ENCODE measurements around the gene SLC27A3.

SLC27A3 gene

DNA sequence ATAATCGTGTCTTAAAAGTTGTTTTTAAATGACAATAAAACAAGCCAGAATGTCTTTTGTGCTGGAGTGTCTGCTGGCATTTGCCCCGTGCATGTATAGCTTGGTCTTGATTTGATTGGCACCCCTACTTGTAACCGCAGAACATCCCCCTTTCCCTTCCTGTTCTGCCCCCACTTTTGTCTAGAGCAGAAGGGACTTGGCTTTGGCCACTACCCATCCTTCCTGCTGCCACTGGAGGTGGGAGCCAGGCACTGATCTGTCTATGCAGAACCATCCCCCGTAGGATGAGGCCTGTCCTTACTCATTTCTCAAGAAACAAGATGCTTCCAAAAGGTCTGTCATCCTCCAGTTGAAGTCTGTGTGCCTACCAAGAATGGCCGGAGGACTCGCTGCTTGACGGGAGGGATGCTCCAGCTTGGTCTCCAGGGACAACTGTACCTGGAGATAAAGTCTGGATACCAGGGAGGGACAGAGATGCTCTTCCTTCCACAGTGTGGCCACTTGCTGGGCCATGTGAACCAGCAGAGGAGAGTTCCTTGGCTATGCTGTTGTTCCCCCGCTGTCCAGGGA is 1.1 kb upstream of the SLC27A3 start:
- Histone ChIP-seq H3K4me1 (ENCODE audit: control insufficient read depth, low read length) (peaks cover 35% of the 10 kb centered on the region), H3K9me2 (replicated peaks; ENCODE audit: control insufficient read depth, low read length) (no peaks in the 10 kb centered on the region), H3F3A (ENCODE audit: control insufficient read depth, insufficient read depth) (peaks cover 15% of the 10 kb centered on the region), H3K27ac (ENCODE audit: low read depth, low read length) (no peak overlapping the region), H3K4me3 (ENCODE audit: low read length) (no peak overlapping the region), H3K79me2 (ENCODE audit: control insufficient read depth, low read length) (no peaks in the 10 kb centered on the region), H3K9me3 (ENCODE audit: control insufficient read depth, insufficient read depth, low read length) (no peaks in the 10 kb centered on the region), H3K4me2 (ENCODE audit: low read length) (no peak overlapping the region), H3K36me3 (ENCODE audit: control insufficient read depth, low read length) (peaks cover 48% of the 10 kb centered on the region), H4K20me1 (ENCODE audit: control insufficient read depth, insufficient read depth, low read depth, low read length) (no peaks in the 10 kb centered on the region), H3K27me3 (ENCODE audit: control insufficient read depth, low read length) (no peaks in the 10 kb centered on the region)
- TF ChIP-seq EZH2phosphoT487 (IDR thresholded peaks at IDR 0.05; ENCODE audit: borderline replicate concordance, low read length), result no peak
- TF ChIP-seq, protein P1, sequence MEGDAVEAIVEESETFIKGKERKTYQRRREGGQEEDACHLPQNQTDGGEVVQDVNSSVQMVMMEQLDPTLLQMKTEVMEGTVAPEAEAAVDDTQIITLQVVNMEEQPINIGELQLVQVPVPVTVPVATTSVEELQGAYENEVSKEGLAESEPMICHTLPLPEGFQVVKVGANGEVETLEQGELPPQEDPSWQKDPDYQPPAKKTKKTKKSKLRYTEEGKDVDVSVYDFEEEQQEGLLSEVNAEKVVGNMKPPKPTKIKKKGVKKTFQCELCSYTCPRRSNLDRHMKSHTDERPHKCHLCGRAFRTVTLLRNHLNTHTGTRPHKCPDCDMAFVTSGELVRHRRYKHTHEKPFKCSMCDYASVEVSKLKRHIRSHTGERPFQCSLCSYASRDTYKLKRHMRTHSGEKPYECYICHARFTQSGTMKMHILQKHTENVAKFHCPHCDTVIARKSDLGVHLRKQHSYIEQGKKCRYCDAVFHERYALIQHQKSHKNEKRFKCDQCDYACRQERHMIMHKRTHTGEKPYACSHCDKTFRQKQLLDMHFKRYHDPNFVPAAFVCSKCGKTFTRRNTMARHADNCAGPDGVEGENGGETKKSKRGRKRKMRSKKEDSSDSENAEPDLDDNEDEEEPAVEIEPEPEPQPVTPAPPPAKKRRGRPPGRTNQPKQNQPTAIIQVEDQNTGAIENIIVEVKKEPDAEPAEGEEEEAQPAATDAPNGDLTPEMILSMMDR (IDR thresholded peaks at IDR 0.05; ENCODE audit: low read depth, low read length, poor library complexity, severe bottlenecking), result no peak

DNA sequence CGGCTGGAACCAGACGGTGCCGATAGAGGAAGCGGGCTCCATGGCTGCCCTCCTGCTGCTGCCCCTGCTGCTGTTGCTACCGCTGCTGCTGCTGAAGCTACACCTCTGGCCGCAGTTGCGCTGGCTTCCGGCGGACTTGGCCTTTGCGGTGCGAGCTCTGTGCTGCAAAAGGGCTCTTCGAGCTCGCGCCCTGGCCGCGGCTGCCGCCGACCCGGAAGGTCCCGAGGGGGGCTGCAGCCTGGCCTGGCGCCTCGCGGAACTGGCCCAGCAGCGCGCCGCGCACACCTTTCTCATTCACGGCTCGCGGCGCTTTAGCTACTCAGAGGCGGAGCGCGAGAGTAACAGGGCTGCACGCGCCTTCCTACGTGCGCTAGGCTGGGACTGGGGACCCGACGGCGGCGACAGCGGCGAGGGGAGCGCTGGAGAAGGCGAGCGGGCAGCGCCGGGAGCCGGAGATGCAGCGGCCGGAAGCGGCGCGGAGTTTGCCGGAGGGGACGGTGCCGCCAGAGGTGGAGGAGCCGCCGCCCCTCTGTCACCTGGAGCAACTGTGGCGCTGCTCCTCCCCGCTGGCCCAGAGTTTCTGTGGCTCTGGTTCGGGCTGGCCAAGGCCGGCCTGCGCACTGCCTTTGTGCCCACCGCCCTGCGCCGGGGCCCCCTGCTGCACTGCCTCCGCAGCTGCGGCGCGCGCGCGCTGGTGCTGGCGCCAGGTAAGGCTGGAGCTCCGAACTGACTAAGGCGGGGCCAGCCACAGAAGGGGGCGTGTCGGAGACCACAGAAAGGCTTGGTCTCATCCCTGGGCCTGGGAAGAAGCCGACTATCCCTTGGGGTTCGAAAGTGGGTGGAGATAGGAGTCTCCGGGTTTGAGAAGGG is 486 bp downstream of the SLC27A3 start:
- H3K27ac ChIP-seq (ENCODE audit: low read depth, low read length), result no peak overlapping the region
- H4K20me1 ChIP-seq (ENCODE audit: control insufficient read depth, insufficient read depth, low read depth, low read length), result no peaks in the 10 kb centered on the region
- H3K9me3 ChIP-seq (ENCODE audit: control insufficient read depth, insufficient read depth, low read length), result no peaks in the 10 kb centered on the region
- H3F3A ChIP-seq (ENCODE audit: control insufficient read depth, insufficient read depth), result peaks cover 15% of the 10 kb centered on the region
- H3K79me2 ChIP-seq (ENCODE audit: control insufficient read depth, low read length), result no peaks in the 10 kb centered on the region
- H3K36me3 ChIP-seq (ENCODE audit: control insufficient read depth, low read length), result peaks cover 35% of the 10 kb centered on the region
- TF ChIP-seq, protein P1 (IDR thresholded peaks at IDR 0.05; ENCODE audit: low read depth, low read length, poor library complexity, severe bottlenecking), result peak; percentile 24
- TF ChIP-seq EZH2phosphoT487 (IDR thresholded peaks at IDR 0.05; ENCODE audit: borderline replicate concordance, low read length), result no peak
- peak overlapping the region; percentile 79 for H3K4me2 ChIP-seq (ENCODE audit: low read length)
- H3K9me2 ChIP-seq (replicated peaks; ENCODE audit: control insufficient read depth, low read length), result no peaks in the 10 kb centered on the region
- peaks cover 24% of the 10 kb centered on the region for H3K4me1 ChIP-seq (ENCODE audit: control insufficient read depth, low read length)
- peak overlapping the region; percentile 75 for H3K4me3 ChIP-seq (ENCODE audit: low read length)
- no peaks in the 10 kb centered on the region for H3K27me3 ChIP-seq (ENCODE audit: control insufficient read depth, low read length)

DNA sequence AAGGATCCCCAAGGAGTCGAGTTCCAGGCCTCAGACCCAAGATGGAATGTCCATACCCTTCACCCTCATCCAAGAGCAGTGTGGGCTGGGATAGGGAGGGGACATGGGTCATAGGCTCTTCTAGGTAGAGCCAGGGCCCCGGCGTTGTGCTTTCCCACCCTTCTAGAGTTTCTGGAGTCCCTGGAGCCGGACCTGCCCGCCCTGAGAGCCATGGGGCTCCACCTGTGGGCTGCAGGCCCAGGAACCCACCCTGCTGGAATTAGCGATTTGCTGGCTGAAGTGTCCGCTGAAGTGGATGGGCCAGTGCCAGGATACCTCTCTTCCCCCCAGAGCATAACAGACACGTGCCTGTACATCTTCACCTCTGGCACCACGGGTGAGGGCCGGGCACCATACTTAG is 1.1 kb downstream of the SLC27A3 start:
- Histone ChIP-seq H3F3A (ENCODE audit: control insufficient read depth, insufficient read depth) (peaks cover 15% of the 10 kb centered on the region), H3K79me2 (ENCODE audit: control insufficient read depth, low read length) (no peaks in the 10 kb centered on the region), H3K27ac (ENCODE audit: low read depth, low read length) (no peak overlapping the region), H3K4me2 (ENCODE audit: low read length) (peak overlapping the region; percentile 79), H3K4me1 (ENCODE audit: control insufficient read depth, low read length) (peaks cover 17% of the 10 kb centered on the region), H3K27me3 (ENCODE audit: control insufficient read depth, low read length) (no peaks in the 10 kb centered on the region), H3K9me2 (replicated peaks; ENCODE audit: control insufficient read depth, low read length) (no peaks in the 10 kb centered on the region), H3K4me3 (ENCODE audit: low read length) (peak overlapping the region; percentile 75), H3K9me3 (ENCODE audit: control insufficient read depth, insufficient read depth, low read length) (no peaks in the 10 kb centered on the region), H3K36me3 (ENCODE audit: control insufficient read depth, low read length) (peaks cover 29% of the 10 kb centered on the region), H4K20me1 (ENCODE audit: control insufficient read depth, insufficient read depth, low read depth, low read length) (no peaks in the 10 kb centered on the region)
- TF ChIP-seq EZH2phosphoT487 (IDR thresholded peaks at IDR 0.05; ENCODE audit: borderline replicate concordance, low read length), result no peak
- TF ChIP-seq, protein P1 (IDR thresholded peaks at IDR 0.05; ENCODE audit: low read depth, low read length, poor library complexity, severe bottlenecking), result no peak
